ENCODE measurements around the gene ERFE.
"Not testable (repeated sequence)": the region's sequence is repeated elsewhere in the genome, so short reads cannot be mapped to it uniquely, and the experiment has no call there.

The ERFE gene, protein sequence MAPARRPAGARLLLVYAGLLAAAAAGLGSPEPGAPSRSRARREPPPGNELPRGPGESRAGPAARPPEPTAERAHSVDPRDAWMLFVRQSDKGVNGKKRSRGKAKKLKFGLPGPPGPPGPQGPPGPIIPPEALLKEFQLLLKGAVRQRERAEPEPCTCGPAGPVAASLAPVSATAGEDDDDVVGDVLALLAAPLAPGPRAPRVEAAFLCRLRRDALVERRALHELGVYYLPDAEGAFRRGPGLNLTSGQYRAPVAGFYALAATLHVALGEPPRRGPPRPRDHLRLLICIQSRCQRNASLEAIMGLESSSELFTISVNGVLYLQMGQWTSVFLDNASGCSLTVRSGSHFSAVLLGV

DNA sequence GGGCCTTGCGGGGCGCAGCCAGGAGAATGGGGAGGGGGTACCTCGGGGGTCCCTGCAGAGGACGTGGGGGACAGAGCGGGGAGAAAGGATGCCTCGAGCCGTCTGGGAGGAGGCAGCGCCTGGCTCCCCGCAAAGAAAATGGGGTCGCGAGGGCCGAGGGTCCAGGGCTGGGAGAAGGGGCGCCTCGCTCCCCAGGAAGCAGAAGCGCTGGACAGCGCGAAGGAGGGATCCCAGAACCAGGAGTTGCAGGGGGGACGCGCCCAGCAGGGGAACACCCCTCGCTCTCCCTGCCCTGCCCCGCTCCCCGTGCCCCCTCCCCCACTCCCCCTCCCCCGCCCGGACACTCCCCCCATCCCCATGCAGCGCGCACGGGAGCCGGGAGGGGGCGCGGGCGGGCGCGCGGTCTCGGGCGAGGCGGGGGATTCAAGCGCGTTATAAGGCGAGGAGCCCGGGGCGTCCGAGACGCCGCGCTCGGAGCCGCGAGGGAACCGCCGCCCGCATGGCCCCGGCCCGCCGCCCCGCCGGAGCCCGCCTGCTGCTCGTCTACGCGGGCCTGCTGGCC is at the start of gene ERFE:
Gene ERFE, plus strand, starts transcription at position 462 of the 562 bp plus-strand sequence. Its CDS starts 38 bp downstream, at position 500.
- no peaks in the 10 kb centered on the region for H3K4me1 ChIP-seq (ENCODE audit: control insufficient read depth, insufficient read depth, low read length)
- H3K9ac ChIP-seq (ENCODE audit: low read depth, low read length): no peak within 1 kb of the TSS
- no peaks in the 10 kb centered on the region for H3K36me3 ChIP-seq (ENCODE audit: control insufficient read depth, insufficient read depth, low read length)
- H3K4me3 ChIP-seq (ENCODE audit: low read depth, low read length): peak within 1 kb of the TSS; percentile 56
- H3K9me3 ChIP-seq (ENCODE audit: control insufficient read depth, insufficient read depth, low read length): no peaks in the 10 kb centered on the region
- H3K27me3 ChIP-seq (ENCODE audit: control insufficient read depth, insufficient read depth, low read length): peaks cover 32% of the 10 kb centered on the region

GRCh38 chr2:238113611-238114010 is 45.2 kb upstream of the ERFE start:
- no peaks in the 10 kb centered on the region for H3K27me3 ChIP-seq (ENCODE audit: control insufficient read depth, insufficient read depth, low read length)
- no peaks in the 10 kb centered on the region for H3K4me1 ChIP-seq (ENCODE audit: control insufficient read depth, insufficient read depth, low read length)
- no peaks in the 10 kb centered on the region for H3K36me3 ChIP-seq (ENCODE audit: control insufficient read depth, insufficient read depth, low read length)
- no peak overlapping the region for H3K9ac ChIP-seq (ENCODE audit: low read depth, low read length)
- no peak overlapping the region for H3K4me3 ChIP-seq (ENCODE audit: low read depth, low read length)
- no peaks in the 10 kb centered on the region for H3K9me3 ChIP-seq (ENCODE audit: control insufficient read depth, insufficient read depth, low read length)

DNA sequence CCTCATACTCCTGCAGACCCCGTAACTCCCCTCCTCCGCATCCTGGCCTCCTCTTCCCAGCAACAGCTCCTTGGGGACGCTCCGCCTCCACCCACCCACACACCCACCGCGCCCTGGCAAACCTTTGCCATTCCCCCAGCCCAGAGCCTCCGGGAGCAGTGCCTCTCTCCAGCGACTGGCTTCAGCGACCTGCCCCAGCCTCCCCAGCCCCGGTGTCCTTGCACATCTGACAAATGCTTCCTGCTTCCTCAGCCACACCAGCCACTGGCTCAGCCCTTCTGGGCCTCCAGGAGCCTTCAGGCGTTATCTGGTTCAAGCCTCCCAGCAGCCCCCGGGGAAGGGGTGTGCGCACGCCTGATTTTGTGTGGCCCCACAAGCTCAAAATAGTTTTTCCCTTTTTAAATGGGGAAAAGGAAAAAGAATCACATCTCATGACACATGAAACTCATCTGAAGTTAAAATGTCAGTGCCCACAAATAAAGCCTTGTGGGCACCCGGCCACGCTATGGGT is 44.4 kb upstream of the ERFE start:
- Histone ChIP-seq H3K4me1 (ENCODE audit: control insufficient read depth, insufficient read depth, low read length) (no peaks in the 10 kb centered on the region), H3K27me3 (ENCODE audit: control insufficient read depth, insufficient read depth, low read length) (no peaks in the 10 kb centered on the region), H3K9ac (ENCODE audit: low read depth, low read length) (no peak overlapping the region), H3K9me3 (ENCODE audit: control insufficient read depth, insufficient read depth, low read length) (no peaks in the 10 kb centered on the region), H3K36me3 (ENCODE audit: control insufficient read depth, insufficient read depth, low read length) (no peaks in the 10 kb centered on the region), H3K4me3 (ENCODE audit: low read depth, low read length) (no peak overlapping the region)

- Histone ChIP-seq H3K27me3 (ENCODE audit: control insufficient read depth, insufficient read depth, low read length) (no peaks in the 10 kb centered on the region), H3K9me3 (ENCODE audit: control insufficient read depth, insufficient read depth, low read length) (no peaks in the 10 kb centered on the region), H3K4me1 (ENCODE audit: control insufficient read depth, insufficient read depth, low read length) (no peaks in the 10 kb centered on the region), H3K9ac (ENCODE audit: low read depth, low read length) (no peak overlapping the region), H3K36me3 (ENCODE audit: control insufficient read depth, insufficient read depth, low read length) (no peaks in the 10 kb centered on the region), H3K4me3 (ENCODE audit: low read depth, low read length) (no peak overlapping the region)
These were observed 43.7 kb upstream of the ERFE start for GRCh38 chr2:238114851-238115660.

DNA sequence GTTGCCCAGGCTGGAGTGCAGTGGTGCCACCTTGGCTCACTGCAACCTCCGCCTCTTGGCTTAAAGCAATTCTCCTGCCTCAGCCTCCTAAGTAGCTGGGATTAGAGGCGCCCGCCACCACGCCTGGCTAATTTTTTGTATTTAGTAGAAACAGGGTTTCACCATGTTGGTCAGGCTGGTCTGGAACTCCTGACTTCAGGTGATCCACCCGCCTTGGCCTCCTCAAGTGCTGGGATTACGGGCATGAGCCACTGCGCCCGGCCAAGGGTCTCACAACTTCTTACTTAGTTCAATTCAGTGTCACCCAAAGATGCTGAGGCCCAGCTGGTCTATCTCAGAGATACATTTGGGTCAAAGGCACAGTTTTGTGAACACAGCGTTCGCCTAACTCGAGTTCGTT is 43.1 kb upstream of the ERFE start:
- not testable (repeated sequence) for H3K4me3 ChIP-seq (ENCODE audit: low read depth, low read length); H3K9ac ChIP-seq (ENCODE audit: low read depth, low read length); H3K4me1 ChIP-seq (ENCODE audit: control insufficient read depth, insufficient read depth, low read length); H3K9me3 ChIP-seq (ENCODE audit: control insufficient read depth, insufficient read depth, low read length); H3K36me3 ChIP-seq (ENCODE audit: control insufficient read depth, insufficient read depth, low read length); H3K27me3 ChIP-seq (ENCODE audit: control insufficient read depth, insufficient read depth, low read length)

- Histone ChIP-seq H3K4me1 (ENCODE audit: control insufficient read depth, insufficient read depth, low read length) (no peaks in the 10 kb centered on the region), H3K36me3 (ENCODE audit: control insufficient read depth, insufficient read depth, low read length) (no peaks in the 10 kb centered on the region), H3K9me3 (ENCODE audit: control insufficient read depth, insufficient read depth, low read length) (no peaks in the 10 kb centered on the region), H3K27me3 (ENCODE audit: control insufficient read depth, insufficient read depth, low read length) (no peaks in the 10 kb centered on the region), H3K4me3 (ENCODE audit: low read depth, low read length) (no peak overlapping the region), H3K9ac (ENCODE audit: low read depth, low read length) (no peak overlapping the region)
These were observed 42.2 kb upstream of the ERFE start for GRCh38 chr2:238116298-238117198.

DNA sequence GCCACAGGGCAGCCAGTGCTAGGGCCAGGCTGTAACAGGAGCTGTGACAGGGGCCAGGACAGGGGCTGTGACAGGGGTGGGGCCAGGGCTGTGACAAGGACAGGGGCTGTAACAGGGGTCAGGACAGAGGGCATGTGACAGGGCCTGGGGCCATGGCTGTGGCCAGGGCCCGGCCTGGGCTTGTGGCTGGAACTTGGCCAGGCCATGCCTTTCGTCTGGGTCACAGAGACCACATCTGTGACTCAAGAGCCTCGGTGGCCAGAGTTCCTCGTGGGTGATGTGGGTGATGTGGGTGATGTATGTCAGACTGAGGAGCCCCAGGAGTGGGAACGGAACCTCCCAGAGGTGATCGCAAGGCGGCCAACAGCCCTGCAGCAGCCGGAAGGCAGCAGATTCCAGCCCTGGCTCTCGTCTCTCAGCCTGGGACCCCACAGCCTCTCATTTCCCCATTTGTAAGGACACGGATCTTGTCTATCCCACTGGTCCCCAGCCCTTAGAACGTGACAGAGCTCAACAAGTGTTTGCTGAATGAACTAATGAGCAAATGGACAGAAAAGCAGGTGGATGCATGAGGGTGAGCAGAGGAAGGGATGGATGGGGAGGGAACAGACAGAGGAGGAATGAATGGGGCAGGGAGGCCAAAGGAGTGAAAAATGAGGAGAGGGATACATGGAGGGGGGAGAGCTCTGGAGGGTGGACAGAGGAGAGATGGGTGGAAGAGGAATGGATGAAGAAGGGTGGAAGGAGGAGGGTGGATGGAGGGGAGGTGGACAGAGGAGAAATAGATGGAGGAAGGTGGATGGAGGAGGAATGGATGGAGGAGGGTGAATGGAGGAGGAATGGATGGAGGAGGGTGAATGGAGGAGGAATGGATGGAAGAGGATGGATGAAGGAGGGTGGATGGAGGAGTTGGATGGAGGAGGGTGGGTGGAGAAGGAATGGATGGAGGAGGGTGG is 41.3 kb upstream of the ERFE start:
- no peaks in the 10 kb centered on the region for H3K9me3 ChIP-seq (ENCODE audit: control insufficient read depth, insufficient read depth, low read length)
- no peak overlapping the region for H3K9ac ChIP-seq (ENCODE audit: low read depth, low read length)
- no peaks in the 10 kb centered on the region for H3K4me1 ChIP-seq (ENCODE audit: control insufficient read depth, insufficient read depth, low read length)
- H3K36me3 ChIP-seq (ENCODE audit: control insufficient read depth, insufficient read depth, low read length): no peaks in the 10 kb centered on the region
- H3K4me3 ChIP-seq (ENCODE audit: low read depth, low read length): no peak overlapping the region
- no peaks in the 10 kb centered on the region for H3K27me3 ChIP-seq (ENCODE audit: control insufficient read depth, insufficient read depth, low read length)

DNA sequence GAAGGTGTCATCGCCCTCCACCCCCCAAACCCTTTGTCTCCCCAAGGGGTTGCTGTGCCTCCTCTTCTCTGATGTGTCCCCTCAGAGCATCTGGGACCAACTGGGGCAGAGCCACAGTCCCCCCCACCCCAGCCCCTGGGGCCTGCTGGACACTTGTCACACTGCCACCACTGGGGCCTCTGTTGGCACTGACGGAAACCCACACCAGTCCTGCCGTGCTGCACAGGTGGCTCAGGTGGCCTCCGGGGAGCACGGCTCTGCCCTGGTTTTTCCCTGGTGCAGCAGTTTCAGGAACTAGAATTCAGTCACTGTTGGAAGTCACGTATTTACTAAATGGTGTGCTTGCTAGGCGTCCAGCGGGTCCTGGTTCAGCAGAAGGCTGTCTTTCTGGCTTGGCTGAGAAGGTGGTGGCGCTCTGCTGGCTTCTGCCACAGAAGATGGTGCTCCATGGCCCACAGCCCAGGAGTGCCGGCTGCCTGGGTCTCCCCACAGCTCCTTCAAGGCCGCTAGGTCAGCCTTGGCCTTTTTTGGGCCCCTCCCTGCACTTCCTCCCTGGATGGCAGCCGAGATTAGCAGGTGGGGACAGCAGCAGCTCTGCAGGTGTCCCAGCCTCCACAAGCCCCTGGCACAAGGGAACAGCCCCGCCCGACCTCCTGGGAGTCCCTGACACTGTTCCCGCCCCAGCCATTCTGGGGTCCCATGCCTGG is 38.9 kb upstream of the ERFE start:
- Histone ChIP-seq H3K9ac (ENCODE audit: low read depth, low read length) (no peak overlapping the region), H3K4me1 (ENCODE audit: control insufficient read depth, insufficient read depth, low read length) (no peaks in the 10 kb centered on the region), H3K4me3 (ENCODE audit: low read depth, low read length) (no peak overlapping the region), H3K9me3 (ENCODE audit: control insufficient read depth, insufficient read depth, low read length) (no peaks in the 10 kb centered on the region), H3K36me3 (ENCODE audit: control insufficient read depth, insufficient read depth, low read length) (no peaks in the 10 kb centered on the region), H3K27me3 (ENCODE audit: control insufficient read depth, insufficient read depth, low read length) (no peaks in the 10 kb centered on the region)

DNA sequence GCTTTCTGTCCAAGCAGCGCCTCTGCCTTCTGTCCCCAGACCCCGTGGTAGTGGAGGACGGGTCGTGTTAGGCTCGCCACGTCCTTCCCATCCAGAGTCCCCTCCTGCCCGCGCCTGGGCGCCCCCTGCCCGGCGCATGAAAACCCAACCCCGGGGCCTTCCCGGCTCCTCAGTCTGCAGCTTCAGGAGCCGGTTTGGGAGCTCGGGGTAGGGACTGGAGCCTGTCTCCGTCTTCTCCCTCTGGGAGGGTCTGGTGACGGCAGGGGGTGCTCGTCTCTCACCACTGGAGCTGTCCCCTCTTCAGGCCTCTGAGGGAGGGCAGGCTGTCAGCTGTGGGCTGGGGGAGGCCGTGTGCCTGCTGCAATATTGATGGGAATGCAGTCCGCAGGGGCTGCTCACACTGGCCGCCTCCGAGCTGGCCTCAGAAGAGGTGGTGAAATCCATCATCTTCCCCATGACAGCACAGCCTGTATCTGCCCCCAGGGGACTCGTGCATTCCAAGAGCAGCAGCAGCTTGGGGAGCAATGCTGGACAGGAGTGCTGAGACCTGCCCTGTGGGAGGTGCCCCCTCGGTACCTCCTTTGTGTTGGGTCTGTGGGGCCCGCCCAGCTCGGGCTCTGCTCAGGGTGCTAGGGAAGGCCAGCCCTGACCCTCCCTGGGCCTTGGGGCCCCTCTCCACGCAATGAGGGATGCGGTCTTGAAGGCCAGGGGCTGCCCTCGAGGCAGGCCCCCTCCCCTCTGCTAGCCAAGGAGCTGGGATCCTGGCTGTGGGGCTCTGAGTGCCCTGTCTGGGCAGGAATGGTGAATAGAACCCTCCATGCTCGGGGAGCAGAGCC is 38.1 kb upstream of the ERFE start:
- no peak overlapping the region for H3K4me3 ChIP-seq (ENCODE audit: low read depth, low read length)
- no peak overlapping the region for H3K9ac ChIP-seq (ENCODE audit: low read depth, low read length)
- H3K27me3 ChIP-seq (ENCODE audit: control insufficient read depth, insufficient read depth, low read length): no peaks in the 10 kb centered on the region
- H3K9me3 ChIP-seq (ENCODE audit: control insufficient read depth, insufficient read depth, low read length): no peaks in the 10 kb centered on the region
- no peaks in the 10 kb centered on the region for H3K4me1 ChIP-seq (ENCODE audit: control insufficient read depth, insufficient read depth, low read length)
- no peaks in the 10 kb centered on the region for H3K36me3 ChIP-seq (ENCODE audit: control insufficient read depth, insufficient read depth, low read length)
